Left ventricle myocardium superior (tissue), 1 donor: ENCODE results near the gene CFAP57. TPM values are rescaled to one million over a fixed set of nuclear protein-coding genes. Genes with fewer than 3 reads are reported as not detected.
"Not testable (repeated sequence)": the region's sequence is repeated elsewhere in the genome, so short reads cannot be mapped to it uniquely, and the experiment has no call there.

Experiments
- ATAC-seq: fragments of 200-7000 bp; cut with Tn5 transposase; one replicate; pipeline ENCODE4 v1.9.1; 2020; ENCODE audit warnings: mild to moderate bottlenecking, moderate library complexity
- DNase-seq: peaks from one replicate; pipeline ENCODE4 v3.0.0-alpha.2; 2020
- intact Hi-C: fragments of 100-400 bp; cut with micrococcal nuclease; formaldehyde crosslinking; loops from one replicate; pipeline ENCODE4 v1.11.0; 2022
- total RNA-seq: library from RNA; stranded (reverse); fragmentation: NEBNext Ultra II Directional; extraction: Animal tissue kit (Norgen Biotek cat#: 25700); gene quantifications from one replicate; pipeline ENCODE4 v1.2.1, GENCODE V29; 2021
- donor health status: DM: no; HTN: yes; CAD: no; lungs with severe emphysema.

The CFAP57 gene
- total RNA-seq, 1 donor from 2014 or later, result not detected

GRCh38 chr1:43165765-43166164, 6.4 kb upstream of the CFAP57 start:
- intact Hi-C loops, result no loop called here
- no peak for ATAC-seq
- no peak for DNase-seq

- DNase-seq (no peak), ATAC-seq (no peak)
- intact Hi-C loops, result no loop called here
Measured at GRCh38 chr1:43171312-43171875, 736 bp upstream of the CFAP57 start.

DNA sequence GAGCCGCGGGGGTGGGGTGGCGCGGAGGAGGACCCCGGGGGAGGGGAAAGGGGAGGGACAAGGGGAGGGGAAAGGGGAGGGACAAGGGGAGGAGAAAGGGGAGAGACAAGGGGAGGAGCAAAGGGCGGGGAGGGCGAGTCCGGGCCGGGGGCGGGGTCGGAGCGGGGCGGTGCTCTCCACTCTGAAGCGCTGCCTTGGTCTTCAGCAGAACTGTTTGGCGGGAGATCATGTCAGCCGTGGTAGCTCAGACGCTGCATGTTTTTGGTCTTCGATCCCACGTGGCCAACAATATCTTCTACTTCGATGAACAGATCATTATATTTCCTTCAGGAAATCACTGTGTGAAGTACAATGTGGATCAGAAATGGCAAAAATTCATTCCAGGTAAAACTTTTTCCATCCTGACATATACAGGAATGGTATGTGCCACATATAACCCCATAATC, 420 bp downstream of the CFAP57 start:
- DNase-seq (peak; percentile 86), ATAC-seq (peak; percentile 99)
- intact Hi-C loops, result no loop called here

GRCh38 chr1:43174873-43175272, 2.7 kb downstream of the CFAP57 start:
- intact Hi-C loops, result no loop called here
- DNase-seq, result no peak
- ATAC-seq, result no peak

DNA sequence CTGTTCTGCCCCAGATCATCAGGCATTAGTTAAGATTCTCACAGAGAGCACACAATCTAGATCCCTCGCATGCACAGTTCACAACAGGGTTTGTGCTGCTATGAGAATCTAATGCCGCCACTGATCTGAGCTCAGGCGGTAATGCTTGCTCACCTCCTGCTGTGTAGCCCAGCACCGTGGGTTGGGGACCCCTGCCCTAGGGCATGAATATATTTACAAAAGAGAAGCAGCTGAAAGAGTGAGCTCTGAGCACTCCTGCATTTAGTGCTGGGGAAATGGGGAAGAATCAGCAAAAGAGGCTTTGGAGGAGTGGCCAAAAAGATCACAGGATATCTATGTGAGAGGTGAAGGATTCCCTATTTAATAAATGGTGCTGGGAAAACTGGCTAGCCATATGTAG, 5.6 kb downstream of the CFAP57 start:
- intact Hi-C loops, result no loop called here
- DNase-seq, result no peak
- ATAC-seq, result no peak

- intact Hi-C loops, result no loop called here
- ATAC-seq (no peak), DNase-seq (no peak)
Measured at GRCh38 chr1:43184388-43184787, 12.3 kb downstream of the CFAP57 start.

DNA sequence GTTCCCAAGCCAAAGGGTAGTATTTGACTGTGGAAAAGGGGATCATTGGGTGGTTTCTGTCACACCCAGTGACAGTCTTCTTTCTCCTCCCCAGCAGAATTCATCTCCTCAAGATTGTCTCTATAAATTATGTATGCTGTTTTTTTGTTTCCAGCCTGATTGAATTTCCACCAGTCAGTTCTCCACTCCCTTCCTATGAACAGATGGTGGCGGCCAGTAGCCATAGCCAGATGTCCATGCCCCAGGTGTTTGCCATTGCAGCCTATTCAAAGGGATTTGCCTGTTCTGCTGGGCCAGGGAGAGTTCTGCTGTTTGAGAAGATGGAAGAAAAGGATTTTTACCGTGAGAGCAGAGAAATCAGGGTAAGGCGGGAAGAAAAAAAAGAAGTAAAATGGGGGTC, 12.9 kb downstream of the CFAP57 start:
- no peak for DNase-seq
- intact Hi-C loops, result no loop called here
- ATAC-seq, result no peak

GRCh38 chr1:43188106-43188505, 16.0 kb downstream of the CFAP57 start:
- intact Hi-C loops, result no loop called here
- DNase-seq (no peak), ATAC-seq (no peak)

- intact Hi-C loops, result no loop called here
- DNase-seq (no peak), ATAC-seq (no peak)
Measured at GRCh38 chr1:43194509-43194908, 22.4 kb downstream of the CFAP57 start.

DNA sequence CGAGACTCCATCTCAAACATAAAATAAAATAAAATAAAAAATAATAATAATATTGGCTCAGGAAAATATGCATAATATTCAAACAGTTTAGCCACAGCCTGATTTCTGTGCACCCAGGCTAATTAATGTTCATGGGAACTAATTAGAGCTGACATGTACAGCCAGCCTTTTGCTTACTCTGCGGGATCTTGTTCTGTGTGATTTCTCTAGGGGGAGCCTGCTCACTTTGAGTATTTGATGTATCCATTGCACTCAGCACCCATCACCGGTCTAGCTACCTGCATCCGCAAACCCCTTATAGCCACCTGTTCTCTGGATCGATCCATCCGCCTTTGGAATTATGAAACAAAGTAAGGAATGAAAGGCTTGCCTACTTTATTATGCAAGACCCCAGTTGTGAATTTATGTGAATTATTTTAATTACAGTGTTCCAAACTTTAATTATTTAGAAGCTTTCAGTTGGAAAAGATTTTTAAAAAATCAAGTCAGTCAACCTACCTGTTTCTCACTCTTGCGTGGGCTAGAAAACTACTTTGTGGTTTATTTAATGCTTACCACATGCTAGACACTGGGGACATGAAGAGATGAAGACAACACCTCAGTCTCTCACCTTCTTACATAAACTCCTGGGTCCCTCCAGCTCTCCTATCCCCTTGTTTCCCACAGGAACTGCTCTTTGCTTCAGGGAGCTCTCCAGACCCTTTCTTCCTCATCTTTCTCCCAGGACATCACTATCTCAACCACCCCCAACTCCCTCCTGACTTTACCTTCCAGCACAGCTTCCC, 25.4 kb downstream of the CFAP57 start:
- intact Hi-C loops, result no loop called here
- DNase-seq (no peak), ATAC-seq (no peak)

DNA sequence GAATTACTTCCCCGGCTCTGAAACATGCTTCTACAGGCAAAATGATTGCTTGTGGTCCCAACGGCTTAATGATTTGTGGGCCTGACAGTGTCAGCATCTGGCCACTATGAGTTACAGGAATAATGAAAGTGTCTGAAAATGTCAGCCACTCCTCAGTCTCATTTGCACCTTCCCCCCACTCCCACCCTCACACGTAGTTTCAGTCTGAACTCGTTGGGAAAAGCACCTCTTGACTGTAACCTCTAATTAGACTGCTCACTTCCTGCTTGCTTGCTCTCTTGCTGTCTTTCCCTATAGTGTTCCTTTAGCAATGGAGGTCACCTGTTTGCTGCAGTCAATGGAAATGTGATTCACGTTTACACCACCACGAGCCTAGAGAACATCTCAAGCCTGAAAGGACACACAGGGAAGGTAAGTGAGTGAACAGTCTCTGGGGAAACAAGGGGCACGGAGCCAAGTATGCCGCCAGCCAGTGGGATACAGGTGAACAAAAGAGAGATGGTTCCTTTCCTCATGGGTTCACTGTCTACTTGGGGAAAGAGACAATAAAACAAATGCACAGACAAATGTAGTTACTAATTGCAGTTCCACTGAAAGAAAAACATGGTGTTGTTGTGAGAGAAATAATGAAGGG, 27.1 kb downstream of the CFAP57 start:
- ATAC-seq (no peak), DNase-seq (no peak)
- intact Hi-C loops, result no loop called here

GRCh38 chr1:43203859-43204258, 31.7 kb downstream of the CFAP57 start:
- intact Hi-C loops, result no loop called here
- no peak for DNase-seq
- ATAC-seq, result no peak

DNA sequence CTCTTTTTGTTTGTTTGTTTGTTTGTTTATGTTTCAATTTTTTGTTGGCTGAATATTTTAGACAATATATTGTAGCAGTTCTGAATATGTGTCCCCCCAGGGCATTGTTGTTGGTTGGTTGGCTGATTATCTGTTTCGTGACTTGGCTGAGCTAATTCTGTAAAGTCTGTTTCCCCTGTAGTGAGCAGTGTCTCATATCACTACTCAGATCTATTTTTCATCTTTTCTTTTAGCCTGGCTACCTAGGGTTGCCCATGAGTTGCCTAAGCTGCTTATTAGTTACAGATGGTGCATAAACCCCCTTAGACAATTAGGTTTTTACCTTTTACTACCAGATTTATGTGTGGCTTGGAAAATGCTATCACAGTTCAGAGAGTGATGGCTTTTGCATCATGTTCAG, 32.3 kb downstream of the CFAP57 start:
- intact Hi-C loops, result no loop called here
- no peak for ATAC-seq
- DNase-seq, result no peak

GRCh38 chr1:43205671-43206070, 33.5 kb downstream of the CFAP57 start:
- no peak for DNase-seq
- intact Hi-C loops, result no loop called here
- ATAC-seq, result no peak

DNA sequence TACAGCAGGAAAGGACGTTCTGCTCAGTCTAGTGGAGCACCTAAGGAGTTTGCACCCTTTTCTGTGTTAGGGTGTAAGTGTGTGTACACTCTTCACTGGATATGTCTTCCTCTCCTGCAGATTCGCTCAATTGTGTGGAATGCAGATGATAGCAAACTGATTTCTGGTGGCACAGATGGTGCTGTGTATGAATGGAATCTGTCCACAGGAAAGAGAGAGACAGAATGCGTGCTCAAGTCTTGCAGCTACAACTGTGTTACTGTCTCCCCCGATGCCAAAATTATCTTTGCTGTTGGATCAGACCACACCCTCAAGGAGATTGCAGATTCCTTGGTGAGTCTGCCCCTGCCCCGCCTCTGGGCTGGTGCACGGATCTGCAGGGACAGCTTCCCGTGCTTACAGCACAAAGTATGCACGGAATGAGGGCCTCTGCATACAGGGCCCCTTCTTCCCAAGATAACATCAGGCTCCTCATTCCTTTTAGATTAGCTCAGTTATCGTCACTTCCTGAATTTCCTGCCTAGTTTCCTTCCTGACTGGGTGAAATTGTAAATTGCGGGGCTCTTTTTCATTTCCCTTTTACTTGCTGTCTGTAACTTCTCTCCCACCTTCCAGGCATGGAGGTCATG, 34.6 kb downstream of the CFAP57 start:
- peak; percentile 87 for ATAC-seq
- peak; percentile 39 for DNase-seq
- intact Hi-C loops, result no loop called here

GRCh38 chr1:43207229-43207853, 35.2 kb downstream of the CFAP57 start:
- DNase-seq (no peak), ATAC-seq (peak; percentile 47)
- intact Hi-C loops, result no loop called here

- DNase-seq, ATAC-seq, intact Hi-C loops: not testable (repeated sequence)
Measured at GRCh38 chr1:43208277-43208676, 36.1 kb downstream of the CFAP57 start.

DNA sequence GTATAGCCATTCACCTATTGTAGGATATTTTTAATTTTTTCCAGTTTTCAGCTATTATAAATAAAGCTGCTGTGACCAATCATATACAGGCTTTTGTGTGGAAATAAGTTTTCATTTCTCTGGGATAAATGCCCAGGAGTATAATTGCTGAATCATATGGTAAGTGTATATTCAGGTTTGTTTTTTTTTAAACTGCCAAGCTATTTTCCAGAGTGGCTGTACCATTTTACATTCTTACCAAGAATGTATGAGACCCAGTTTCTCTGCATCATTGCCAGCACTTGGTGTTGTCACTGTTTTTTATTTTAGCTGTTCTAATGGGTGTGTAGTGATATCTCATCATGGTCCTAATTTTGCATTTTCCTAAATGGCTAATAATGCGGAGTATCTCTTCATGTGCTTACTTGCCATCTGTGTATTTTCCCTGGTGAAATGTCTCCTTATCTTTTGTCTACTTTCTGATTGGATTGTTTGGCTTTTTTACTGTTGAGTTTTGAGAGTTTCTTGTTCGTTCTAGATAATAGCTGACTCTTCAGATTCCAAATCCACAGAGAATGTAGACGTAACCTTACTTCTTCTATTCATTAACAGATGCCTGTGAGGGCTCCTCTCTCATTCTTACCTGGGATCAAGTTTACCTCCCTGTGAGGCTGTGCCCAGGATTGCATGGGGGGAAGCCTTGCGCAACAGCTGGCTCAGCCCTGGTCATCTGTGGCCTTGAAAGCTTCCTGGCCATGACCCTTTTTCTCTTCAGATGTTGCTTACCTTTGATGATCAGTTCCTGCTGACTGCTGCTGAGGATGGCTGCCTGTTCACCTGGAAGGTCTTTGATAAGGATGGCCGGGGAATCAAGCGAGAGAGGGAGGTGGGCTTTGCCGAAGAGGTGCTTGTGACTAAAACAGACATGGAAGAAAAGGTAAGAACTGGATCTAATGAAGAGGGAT, 42.6 kb downstream of the CFAP57 start:
- intact Hi-C loops, result no loop called here
- ATAC-seq (no peak), DNase-seq (no peak)

DNA sequence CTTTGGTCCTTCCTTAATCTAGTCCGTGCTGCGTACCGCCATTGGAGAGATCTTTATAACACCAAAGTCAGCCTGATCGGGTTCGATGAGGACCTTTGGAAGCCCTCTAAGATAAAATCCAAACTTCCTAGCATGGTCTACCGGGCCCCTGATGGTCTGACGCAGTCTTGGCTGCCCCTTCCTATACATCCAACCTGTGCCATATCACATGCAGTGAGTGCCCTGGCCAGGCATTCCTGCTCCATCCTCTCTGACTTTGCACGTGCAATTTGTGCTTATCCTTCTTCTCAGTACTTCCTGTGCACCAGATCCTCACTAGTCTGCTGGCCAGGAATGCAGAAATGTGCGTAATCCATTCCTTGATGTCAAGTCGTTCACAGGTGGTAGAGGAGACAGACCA, 45.6 kb downstream of the CFAP57 start:
- DNase-seq (no peak), ATAC-seq (no peak)
- intact Hi-C loops, result no loop called here
